ENCODE data around the gene WRAP73. TPM values are rescaled to one million over a fixed set of nuclear protein-coding genes. Genes with fewer than 3 reads are reported as not detected.

The WRAP73 gene
- polyA plus RNA-seq, 1 experiment = 27.6 TPM

DNA sequence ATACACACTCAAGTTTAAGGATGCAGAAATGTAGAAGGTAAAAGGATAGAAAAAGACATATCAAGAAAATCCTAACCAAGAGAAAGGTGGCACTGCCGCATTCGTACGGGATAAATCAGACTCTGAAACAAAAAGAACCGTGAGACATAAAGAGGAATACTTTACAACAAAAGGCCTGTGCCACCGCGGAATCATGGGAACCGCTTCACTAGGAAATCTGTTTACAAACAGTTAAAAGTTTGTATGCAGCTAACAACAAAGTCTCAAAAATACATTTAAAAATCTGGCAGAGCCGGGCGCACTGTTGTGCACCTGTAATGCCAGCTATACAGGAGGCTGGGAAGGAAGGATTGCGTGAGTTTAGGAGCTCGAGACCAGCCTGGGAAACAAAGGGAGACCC is 8.1 kb downstream of the WRAP73 start:
- TF ChIP-seq, protein P1, sequence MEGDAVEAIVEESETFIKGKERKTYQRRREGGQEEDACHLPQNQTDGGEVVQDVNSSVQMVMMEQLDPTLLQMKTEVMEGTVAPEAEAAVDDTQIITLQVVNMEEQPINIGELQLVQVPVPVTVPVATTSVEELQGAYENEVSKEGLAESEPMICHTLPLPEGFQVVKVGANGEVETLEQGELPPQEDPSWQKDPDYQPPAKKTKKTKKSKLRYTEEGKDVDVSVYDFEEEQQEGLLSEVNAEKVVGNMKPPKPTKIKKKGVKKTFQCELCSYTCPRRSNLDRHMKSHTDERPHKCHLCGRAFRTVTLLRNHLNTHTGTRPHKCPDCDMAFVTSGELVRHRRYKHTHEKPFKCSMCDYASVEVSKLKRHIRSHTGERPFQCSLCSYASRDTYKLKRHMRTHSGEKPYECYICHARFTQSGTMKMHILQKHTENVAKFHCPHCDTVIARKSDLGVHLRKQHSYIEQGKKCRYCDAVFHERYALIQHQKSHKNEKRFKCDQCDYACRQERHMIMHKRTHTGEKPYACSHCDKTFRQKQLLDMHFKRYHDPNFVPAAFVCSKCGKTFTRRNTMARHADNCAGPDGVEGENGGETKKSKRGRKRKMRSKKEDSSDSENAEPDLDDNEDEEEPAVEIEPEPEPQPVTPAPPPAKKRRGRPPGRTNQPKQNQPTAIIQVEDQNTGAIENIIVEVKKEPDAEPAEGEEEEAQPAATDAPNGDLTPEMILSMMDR (IDR thresholded peaks at IDR 0.05; ENCODE audit: insufficient read depth, low read depth, low read length) = no peak
- Histone ChIP-seq H3K36me3 (ENCODE audit: control insufficient read depth, insufficient read depth, low read length) (peaks cover 12% of the 10 kb centered on the region), H3K4me3 (ENCODE audit: low read depth, low read length) (no peak overlapping the region), H3K27me3 (ENCODE audit: control insufficient read depth, insufficient read depth, low read length) (no peaks in the 10 kb centered on the region)
- ChIA-PET POLR2A (no interaction called here), CTCF (interaction anchor here (1.1 kb wide), 1 partner anchor 189 kb away, joined by 5 read pairs; no protein-coding TSS in a partner anchor)
- no peak for DNase-seq (ENCODE audit: low read depth)

DNA sequence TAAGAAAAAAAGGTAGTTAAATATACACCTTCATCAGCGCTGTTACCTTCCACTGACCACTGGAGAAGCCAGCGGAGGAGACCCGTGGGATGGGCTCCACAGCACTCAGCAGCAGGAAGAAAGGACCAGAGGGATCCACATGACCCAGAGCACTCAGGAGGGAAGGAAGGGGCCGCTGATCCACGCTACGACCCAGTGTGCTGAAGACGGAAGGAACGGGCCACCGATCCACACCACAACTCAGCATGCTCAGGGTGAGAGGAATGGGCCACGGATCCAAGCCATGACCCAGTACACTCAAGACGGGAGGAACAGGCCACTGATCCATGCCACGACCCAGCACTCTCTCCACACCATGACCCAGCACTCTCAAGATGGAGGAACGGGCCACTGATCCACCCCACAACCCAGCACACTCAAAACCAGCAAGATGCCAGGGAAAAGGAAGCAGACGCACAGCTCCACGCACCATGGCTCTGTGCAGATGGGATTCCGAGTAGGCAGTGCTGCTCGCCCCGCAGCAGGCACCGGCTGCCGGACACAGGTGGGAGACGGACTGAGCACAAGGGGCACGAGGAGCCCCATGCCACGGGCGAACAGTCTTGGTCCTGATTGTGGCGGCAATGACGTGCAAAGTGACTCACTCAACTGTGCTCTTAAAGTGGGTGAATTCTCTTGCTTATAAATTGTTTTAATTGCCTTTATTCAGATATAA is 8.7 kb downstream of the WRAP73 start:
- Histone ChIP-seq H3K36me3 (ENCODE audit: control insufficient read depth, insufficient read depth, low read length) (peaks cover 14% of the 10 kb centered on the region), H3K27me3 (ENCODE audit: control insufficient read depth, insufficient read depth, low read length) (no peaks in the 10 kb centered on the region), H3K4me3 (ENCODE audit: low read depth, low read length) (no peak overlapping the region)
- no peak for DNase-seq (ENCODE audit: low read depth)
- ChIA-PET POLR2A (no interaction called here), CTCF (no interaction called here)
- TF ChIP-seq, protein P1 (IDR thresholded peaks at IDR 0.05; ENCODE audit: insufficient read depth, low read depth, low read length) = no peak

DNA sequence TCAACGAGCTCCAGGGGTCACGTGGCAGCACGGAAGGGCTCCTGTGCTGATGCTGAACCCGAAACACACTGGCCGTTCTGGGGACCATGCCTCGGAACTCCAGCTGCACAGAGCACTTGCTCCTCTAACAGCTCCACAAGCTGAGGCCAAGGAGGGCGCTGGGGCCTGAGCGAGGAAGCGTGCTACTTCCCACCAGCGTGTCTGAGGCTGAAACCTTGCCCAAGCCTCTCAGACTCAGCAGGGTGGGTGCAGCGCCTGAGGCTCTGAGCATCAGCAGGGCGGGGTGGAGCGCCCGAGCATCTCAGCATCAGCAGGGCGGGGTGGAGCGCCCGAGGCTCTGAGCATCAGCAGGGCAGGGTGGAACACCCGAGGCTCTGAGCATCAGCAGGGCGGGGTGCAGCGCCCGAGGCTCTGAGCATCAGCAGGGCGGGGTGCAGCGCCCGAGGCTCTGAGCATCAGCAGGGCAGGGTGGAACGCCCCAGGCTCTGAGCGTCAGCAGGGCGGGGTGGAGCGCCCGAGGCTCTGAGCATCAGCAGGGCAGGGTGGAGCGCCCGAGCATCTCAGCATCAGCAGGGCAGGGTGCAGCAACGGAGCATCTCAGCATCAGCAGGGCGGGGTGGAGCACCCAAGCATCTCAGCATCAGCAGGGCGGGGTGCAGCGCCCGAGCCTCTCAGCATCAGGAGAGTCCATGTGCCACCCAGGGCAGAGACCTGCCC is 9.6 kb downstream of the WRAP73 start:
- ChIA-PET POLR2A (no interaction called here), CTCF (no interaction called here)
- DNase-seq (ENCODE audit: low read depth) = no peak

DNA sequence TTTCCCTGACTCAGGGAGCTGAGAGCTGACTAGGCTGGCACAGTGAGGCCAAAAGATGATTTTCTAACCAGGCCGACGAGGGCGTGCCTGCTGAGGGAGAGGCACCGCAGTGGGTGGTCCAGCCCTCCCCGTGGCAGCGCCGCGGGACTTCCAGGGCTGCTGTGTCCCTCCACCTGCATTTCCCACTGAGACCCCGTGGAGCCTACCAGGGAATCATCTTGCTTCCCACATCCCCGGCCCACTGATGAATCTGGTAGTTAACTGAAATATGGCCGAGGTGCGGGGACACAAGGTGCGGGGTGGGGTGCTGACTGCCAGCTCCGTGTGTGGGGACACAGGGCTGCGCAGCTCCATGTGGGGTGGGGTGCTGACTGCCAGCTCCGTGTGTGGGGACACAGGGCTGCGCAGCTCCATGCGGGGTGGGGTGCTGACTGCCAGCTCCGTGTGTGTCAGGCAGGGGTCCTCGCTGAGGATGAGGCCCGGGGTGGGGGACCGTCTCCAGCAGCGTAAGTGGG is 10.4 kb downstream of the WRAP73 start:
- ChIA-PET CTCF (no interaction called here), POLR2A (no interaction called here)

More for the DNA sequence above, 9.6 kb downstream of the WRAP73 start:
- Histone ChIP-seq H3K27me3 (ENCODE audit: control insufficient read depth, insufficient read depth, low read length) (no peaks in the 10 kb centered on the region), H3K4me3 (ENCODE audit: low read depth, low read length) (no peak overlapping the region), H3K36me3 (ENCODE audit: control insufficient read depth, insufficient read depth, low read length) (peaks cover 14% of the 10 kb centered on the region)
- TF ChIP-seq, protein P1 (IDR thresholded peaks at IDR 0.05; ENCODE audit: insufficient read depth, low read depth, low read length) = no peak

DNA sequence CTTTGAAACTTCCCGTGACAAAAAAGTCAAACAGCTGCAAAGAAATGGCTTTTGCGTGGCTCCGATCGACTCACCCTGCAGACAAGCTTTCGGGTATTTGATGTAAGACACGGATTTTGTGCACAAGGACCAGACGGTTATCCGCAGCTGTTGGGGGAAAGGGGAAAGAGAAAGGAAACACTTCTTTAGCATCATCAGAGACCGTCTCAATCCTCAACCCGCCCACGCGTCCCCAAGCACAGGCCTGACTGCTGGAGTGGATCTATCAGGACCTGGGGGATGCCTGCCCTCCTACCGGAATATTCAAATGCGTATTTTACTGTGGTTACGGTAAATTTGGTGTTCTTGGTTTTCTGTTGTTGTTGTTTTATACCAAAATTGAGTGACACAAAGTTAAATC is 11.2 kb downstream of the WRAP73 start:
- ChIA-PET CTCF (no interaction called here), POLR2A (no interaction called here)
- DNase-seq (ENCODE audit: low read depth) = no peak
- H3K4me3 ChIP-seq (ENCODE audit: low read depth, low read length) = no peak overlapping the region
- TF ChIP-seq, protein P1 (IDR thresholded peaks at IDR 0.05; ENCODE audit: insufficient read depth, low read depth, low read length) = no peak
- no peaks in the 10 kb centered on the region for H3K27me3 ChIP-seq (ENCODE audit: control insufficient read depth, insufficient read depth, low read length)
- peaks cover 23% of the 10 kb centered on the region for H3K36me3 ChIP-seq (ENCODE audit: control insufficient read depth, insufficient read depth, low read length)

More for the DNA sequence above, 10.4 kb downstream of the WRAP73 start:
- TF ChIP-seq, protein P1 (IDR thresholded peaks at IDR 0.05; ENCODE audit: insufficient read depth, low read depth, low read length) = no peak
- H3K36me3 ChIP-seq (ENCODE audit: control insufficient read depth, insufficient read depth, low read length) = peaks cover 19% of the 10 kb centered on the region
- no peaks in the 10 kb centered on the region for H3K27me3 ChIP-seq (ENCODE audit: control insufficient read depth, insufficient read depth, low read length)
- no peak for DNase-seq (ENCODE audit: low read depth)
- H3K4me3 ChIP-seq (ENCODE audit: low read depth, low read length) = no peak overlapping the region
